LNCaP clone FGC (cell line): ENCODE data around the gene NLRP13.
A peak's percentile ranks its signal among the peaks of the same experiment; 100 is the strongest.
"Not testable (repeated sequence)": the region's sequence is repeated elsewhere in the genome, so short reads cannot be mapped to it uniquely, and the experiment has no call there.

Source experiments
- DNase-seq: peaks from one replicate; pipeline ENCODE4 v3.0.0-alpha.2; 2011; ENCODE audit warnings: low read depth
- H3K4me3 ChIP-seq: 2 replicates; pipeline ENCODE4 v1.5.1; 2011; ENCODE audit warnings: mild to moderate bottlenecking, low read depth, low read length, control low read depth
- TF ChIP-seq, protein P1 (sequence below): IDR thresholded peaks from 2 replicates; pipeline ENCODE4 v1.5.1; 2012; ENCODE audit warnings: mild to moderate bottlenecking; ENCODE audit not compliant: control insufficient read depth, insufficient read depth; ENCODE audit errors: extremely low read depth

The NLRP13 gene

GRCh38 chr19:55931936-55932386 is at the start of gene NLRP13:
Gene NLRP13, minus strand, starts transcription at chr19:55932336. Its CDS starts 25 bp downstream, at chr19:55932311.
- TF ChIP-seq, protein P1, sequence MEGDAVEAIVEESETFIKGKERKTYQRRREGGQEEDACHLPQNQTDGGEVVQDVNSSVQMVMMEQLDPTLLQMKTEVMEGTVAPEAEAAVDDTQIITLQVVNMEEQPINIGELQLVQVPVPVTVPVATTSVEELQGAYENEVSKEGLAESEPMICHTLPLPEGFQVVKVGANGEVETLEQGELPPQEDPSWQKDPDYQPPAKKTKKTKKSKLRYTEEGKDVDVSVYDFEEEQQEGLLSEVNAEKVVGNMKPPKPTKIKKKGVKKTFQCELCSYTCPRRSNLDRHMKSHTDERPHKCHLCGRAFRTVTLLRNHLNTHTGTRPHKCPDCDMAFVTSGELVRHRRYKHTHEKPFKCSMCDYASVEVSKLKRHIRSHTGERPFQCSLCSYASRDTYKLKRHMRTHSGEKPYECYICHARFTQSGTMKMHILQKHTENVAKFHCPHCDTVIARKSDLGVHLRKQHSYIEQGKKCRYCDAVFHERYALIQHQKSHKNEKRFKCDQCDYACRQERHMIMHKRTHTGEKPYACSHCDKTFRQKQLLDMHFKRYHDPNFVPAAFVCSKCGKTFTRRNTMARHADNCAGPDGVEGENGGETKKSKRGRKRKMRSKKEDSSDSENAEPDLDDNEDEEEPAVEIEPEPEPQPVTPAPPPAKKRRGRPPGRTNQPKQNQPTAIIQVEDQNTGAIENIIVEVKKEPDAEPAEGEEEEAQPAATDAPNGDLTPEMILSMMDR, result no peak
- DNase-seq, result no peak
- no peak within 1 kb of the TSS for H3K4me3 ChIP-seq

- TF ChIP-seq, protein P1, result no peak
- DNase-seq, result no peak
- H3K4me3 ChIP-seq, result no peak overlapping the region
Observed at GRCh38 chr19:55980415-55980814, 48.3 kb upstream of the NLRP13 start.

- H3K4me3 ChIP-seq, result no peak overlapping the region
- no peak for DNase-seq
- TF ChIP-seq, protein P1, result no peak
Observed at GRCh38 chr19:55973982-55974381, 41.8 kb upstream of the NLRP13 start.

GRCh38 chr19:55962186-55962585 is 30.1 kb upstream of the NLRP13 start:
- DNase-seq, result no peak
- TF ChIP-seq, protein P1, result no peak
- no peak overlapping the region for H3K4me3 ChIP-seq

GRCh38 chr19:55959996-55960675 is 28.0 kb upstream of the NLRP13 start:
- DNase-seq, result no peak
- no peak overlapping the region for H3K4me3 ChIP-seq
- TF ChIP-seq, protein P1, result no peak

DNA sequence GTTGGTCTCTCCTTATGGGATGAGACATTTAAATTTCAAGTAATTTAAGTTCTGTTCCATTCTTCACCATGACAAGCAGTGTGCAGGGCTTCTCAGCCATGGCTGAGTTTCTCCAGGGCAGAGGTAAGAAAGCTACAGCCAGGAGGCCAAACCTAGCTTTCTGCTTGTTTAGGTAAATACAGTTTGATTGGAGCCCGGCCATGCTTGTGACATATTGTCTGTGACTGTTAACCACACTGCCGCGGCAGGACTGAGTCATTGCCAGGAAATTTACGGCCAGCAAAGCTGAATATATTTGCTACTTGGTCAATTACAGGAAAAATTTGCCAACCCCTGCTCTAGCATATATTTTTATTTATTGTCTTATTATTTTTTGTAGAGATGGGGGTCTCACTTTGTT is 26.2 kb upstream of the NLRP13 start:
- DNase-seq, result peak; percentile 84
- TF ChIP-seq, protein P1, result no peak
- H3K4me3 ChIP-seq, result no peak overlapping the region

DNA sequence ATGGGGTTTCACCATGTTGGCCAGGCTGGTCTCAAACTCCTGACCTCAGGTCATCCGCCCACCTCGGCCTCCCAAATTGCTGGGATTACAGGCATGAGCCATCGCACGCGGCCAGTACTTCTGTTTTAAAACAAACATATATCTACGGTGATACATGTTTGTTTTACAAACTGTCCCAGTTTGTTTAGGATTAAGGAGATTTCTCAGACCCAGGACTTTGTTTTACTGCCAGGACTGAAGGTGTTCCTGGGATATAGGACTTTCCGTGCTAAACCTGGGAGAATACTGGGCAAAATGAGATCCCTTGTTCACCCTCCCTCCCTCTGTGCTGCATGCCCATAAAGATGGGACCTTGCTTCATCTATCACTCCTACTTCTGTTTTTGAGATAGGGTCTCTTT is 24.3 kb upstream of the NLRP13 start:
- peak; percentile 79 for DNase-seq
- TF ChIP-seq, protein P1, result no peak
- no peak overlapping the region for H3K4me3 ChIP-seq

DNA sequence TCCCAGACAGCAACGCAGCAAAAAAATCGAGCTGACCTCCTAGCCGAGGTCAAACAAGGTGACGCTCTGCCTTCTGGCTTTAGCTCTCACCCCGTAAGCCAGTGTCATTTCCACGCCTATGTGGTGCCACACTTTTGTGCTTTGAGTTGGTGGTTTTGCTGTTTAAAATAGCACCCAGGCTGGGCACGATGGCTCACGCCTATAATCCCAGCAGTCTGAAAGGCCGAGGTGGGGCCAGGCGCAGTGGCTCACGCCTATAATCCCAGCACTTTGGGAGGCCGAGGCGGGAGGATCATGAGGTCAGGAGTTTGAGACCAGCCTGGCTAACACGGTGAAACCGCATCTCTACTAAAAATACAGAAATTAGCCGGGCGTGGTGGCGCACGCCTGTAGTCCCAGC is 18.4 kb upstream of the NLRP13 start:
- H3K4me3 ChIP-seq, DNase-seq: not testable (repeated sequence)
